ENCODE data around the gene MRPS31.
A peak's percentile ranks its signal among the peaks of the same experiment; 100 is the strongest.
"Not testable (repeated sequence)": the region's sequence is repeated elsewhere in the genome, so short reads cannot be mapped to it uniquely, and the experiment has no call there.

Gene MRPS31

DNA sequence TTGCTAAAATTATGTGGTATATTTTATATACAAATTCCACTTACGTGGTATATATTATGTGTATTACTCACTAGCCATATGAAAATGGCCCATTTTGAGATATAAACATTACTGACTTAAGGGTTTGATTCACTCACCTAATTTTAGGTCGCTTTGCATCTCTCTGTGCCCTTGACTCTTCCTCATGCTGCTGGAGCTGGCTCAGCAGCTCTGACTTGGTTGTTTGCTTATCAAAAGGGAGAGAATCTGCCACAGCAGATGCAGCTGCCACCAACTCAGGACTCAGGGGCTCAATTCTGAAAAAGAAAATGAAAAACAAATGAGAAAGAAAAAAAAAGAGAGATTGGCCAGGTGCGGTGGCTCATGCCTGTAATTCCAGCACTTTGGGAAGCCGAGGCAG lies 12.2 kb downstream of the MRPS31 start:
- DNase-seq, result no peak

DNA sequence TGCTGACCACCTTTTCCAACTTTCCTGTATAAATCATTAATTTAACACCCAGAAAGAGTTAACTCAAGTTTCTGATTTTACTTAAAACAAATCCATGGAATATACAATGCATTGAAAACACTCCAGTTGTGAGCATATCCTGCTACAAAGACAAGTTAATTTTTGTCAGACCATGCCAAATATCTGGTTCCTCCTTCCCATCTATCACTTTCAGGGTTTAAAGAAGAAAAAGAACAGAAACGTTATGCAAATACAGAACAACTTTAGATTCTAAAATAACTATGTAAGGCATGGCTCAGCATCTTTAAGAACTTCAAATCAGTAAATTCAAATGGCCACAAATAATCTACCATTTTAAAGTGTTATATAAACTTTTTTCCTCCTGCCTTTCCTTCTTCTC lies 14.9 kb downstream of the MRPS31 start:
- DNase-seq, result no peak

DNA sequence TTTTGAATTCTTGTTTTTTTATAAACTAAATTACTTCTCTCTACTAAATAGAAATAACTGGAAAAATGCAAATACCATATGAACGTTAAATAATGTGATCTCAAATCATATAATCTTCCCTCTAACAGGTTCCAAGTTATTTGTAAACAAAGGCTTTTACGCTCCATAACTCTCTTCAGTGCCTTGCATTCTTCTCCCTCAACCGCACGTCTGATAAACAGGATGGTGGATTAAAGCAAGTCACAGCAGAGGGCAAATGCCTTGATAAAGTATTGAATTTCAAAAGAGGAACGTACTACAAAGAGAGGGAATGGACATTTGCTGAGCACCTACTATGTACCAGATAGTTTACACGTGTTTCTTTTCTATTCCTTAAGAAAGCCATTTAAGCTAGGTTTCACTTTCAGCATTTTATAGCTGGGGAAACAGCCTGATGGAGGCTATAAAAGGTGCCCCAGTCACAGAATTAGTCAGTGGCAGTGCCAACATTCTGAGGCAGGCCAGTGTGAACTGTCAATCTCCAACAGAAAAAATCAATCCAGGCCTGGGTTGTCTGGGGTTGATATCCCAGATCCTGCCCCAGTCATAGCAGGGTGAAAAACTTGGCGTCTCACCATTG lies 15.8 kb downstream of the MRPS31 start:
- no peak for DNase-seq

DNA sequence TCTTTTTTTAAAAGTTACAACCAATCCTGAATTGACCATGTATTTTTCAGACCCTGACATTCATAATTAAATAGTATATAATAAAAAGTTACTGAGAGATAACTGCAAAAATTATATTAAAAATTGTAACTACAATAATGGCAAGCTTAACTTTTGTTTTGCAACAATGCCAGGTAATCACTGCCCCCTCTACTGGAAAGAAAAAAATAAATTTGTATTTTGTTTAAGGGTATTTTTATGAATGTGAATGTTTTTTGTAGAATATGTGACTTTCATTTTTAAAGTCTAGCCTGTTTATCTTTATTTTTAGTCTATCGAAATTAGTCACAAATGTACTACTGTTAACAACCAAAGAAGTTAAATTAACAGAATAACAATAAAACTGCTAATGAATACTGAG lies 21.7 kb downstream of the MRPS31 start:
- no peak for DNase-seq

DNA sequence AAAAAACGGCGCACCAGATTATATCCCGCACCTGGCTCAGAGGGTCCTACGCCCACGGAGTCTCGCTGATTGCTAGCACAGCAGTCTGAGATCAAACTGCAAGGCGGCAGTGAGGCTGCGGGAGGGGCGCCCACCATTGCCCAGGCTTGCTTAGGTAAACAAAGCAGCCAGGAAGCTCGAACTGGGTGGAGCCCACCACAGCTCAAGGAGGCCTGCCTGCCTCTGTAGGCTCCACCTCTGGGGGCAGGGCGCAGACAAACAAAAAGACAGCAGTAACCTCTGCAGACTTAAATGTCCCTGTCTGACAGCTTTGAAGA lies 35.8 kb downstream of the MRPS31 start:
- not testable (repeated sequence) for DNase-seq

DNA sequence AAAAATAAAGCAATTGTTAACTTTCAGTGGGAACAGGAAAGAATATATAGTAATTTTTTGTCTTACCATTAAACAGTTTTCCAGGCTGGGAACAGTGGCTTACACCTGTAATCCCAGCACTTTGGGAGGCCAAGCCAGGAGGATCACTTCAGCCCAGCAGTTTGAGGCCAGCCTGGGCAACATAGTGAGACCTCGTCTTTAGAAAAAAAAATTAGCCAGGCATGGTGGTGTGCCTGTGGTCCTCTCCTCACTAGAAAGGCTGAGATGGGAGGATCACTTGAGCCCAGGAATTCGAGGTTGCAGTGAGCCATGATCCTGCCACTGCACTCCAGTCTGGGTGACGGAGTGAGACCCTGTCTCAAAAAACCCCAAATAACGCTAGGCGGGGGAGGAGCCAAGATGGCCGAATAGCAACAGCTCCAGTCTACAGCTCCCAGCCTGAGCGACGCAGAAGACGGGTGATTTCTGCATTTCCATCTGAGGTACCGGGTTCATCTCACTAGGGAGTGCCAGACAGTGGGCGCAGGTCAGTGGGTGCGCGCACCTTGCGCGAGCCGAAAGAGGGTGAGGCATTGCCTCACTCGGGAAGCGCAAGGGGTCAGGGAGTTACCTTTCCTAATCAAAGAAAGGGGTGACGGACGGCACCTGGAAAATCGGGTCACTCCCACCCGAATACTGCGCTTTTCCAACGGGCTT lies 36.3 kb downstream of the MRPS31 start:
- not testable (repeated sequence) for DNase-seq

DNA sequence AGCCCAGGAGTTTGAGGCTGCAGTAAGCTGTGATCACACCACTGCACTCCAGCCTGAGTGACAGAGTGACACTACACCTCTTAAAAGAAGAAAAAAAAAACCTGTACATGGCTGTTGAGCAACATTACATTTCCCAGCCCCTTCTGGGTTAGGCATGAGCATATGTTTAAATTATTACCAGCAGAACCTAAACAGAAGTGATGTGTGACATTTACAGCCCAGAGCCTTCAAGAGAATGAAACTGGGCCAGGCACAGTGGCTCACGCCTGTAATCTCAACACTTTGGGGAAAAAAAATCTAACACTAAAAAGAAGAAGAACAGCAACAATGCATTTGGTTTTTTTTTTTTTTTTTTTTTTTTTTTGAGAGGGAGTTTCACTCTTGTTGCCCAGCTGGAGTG lies 38.3 kb downstream of the MRPS31 start:
- no peak for DNase-seq

DNA sequence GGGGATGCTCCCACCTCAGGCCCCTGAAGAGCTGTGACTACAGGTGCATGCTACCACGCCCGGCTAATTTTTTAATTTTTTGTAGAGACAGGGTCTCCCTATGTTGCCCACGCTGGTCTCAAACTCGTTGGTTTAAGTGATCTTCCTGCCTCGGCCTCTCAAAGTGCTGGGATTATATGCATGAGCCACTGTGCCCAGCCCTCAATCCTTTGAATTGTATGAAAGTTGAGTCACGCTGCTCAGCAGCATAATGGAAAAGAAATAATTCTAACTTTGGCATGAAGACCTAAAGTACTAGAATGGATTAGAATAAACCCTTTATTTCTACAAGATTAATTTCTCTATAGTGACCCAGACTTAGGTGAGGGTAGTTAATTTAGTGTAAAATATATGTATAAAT lies 42.4 kb downstream of the MRPS31 start:
- DNase-seq, result no peak

DNA sequence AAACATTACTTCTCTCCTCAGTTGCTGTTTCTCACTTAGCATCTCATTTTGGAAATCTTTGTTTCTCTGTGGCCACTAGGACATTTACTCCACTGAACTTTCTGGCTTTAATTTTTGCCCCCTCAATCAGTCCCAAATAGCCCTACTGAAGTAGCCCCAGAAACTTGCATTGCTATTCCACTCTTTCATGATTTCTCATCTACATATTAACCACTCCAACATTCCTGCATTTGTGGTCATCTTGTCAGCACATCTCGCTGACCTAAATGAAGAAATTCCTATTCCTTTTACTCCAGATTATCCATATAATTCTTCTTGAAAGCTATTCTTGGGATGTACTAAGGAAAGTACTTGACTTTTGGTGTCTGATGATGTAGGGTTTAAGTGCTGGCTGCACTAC lies 56.6 kb downstream of the MRPS31 start:
- DNase-seq, result not testable (repeated sequence)

DNA sequence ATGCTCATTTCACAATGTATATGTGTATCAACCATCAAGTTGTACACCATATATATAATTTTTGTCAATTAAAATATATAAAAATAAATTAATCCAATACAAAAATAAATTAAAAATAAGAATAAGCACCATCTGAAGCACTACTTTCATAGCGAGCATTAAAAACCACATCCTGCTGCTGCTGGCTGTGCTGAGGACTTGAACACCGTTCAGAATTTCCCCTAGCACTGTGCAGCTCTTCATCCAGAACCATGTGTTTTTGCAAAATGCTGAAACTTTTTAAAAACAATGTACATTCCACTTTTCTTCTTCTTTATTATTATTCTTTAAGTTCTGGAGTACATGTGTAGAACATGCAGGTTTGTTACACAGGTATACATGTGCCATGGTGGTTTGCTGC lies 64.6 kb downstream of the MRPS31 start:
- DNase-seq, result no peak

DNA sequence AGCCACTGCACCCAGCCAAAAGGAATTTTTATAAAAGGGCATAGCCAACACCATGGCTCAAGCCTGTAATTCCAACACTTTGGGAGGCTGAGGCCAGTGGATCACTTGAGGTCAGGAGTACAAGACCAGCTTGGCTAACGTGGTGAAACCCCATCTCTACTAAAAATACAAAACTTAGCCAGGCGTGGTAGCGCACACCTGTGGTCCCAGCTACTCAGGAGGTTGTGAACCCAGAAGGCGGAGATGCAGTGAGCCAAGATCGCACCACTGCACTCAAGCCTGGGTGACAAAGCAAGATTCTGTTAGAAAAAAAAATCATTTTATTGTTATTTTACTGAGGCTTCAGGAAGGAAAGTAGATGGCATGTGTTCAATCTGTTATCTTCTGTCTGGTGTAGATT lies 73.3 kb downstream of the MRPS31 start:
- no peak for DNase-seq

DNA sequence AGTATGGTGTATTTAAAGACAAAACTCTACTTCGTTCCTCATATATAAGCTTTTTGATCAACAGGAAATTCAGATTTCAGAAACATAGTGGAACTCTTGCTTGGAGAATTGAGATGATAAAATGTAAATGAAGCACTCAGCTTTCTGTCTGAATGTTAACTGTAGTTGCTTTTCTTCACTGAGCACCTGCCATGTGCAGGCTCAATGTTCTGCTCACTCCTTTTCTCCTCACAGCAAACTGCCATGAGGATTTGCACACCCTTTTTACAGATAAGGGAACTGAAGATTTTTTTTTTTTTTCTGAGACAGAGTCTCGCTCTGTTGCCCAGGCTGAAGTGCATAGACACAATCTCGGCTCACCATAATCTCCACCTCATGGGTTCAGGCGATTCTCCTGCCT lies 76.6 kb downstream of the MRPS31 start:
- no peak for DNase-seq

DNA sequence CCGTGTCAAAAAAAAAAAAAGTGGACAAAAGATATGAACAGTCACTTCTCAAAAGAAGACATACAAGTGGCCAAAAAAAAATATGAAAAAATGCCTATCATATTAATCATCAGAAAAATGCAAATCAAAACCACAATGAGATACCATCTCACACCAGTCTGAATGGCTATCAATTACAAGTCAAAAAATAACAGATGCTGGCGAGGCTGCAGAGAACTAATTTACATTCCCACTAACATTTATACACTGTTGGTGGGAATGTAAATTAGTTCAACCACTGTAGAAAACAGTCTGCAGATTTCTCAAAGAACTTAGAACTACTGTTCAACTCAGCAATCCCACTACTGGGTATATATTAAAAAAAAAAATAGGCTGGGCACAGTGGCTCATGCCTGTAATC lies 78.0 kb downstream of the MRPS31 start:
- DNase-seq, result peak; percentile 38

DNA sequence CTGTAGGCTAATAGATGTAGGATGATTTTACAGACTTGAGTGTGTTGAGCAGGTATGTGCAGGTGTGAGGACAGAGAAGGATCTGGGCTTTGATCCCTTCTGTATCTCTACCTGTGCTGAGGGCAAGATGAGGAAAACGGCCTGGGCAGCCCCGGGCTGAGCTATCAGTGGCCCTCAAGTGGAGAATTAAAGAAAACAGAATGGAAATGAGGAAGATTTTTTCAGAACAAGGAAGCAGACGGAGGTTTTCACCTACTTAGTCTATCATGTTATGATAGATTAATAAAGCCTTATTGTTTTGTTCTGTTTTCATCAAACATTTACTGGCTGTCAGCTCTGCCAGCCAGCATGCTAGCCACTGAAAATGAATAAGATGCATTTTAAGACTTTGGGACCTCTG lies 82.2 kb downstream of the MRPS31 start:
- no peak for DNase-seq

DNA sequence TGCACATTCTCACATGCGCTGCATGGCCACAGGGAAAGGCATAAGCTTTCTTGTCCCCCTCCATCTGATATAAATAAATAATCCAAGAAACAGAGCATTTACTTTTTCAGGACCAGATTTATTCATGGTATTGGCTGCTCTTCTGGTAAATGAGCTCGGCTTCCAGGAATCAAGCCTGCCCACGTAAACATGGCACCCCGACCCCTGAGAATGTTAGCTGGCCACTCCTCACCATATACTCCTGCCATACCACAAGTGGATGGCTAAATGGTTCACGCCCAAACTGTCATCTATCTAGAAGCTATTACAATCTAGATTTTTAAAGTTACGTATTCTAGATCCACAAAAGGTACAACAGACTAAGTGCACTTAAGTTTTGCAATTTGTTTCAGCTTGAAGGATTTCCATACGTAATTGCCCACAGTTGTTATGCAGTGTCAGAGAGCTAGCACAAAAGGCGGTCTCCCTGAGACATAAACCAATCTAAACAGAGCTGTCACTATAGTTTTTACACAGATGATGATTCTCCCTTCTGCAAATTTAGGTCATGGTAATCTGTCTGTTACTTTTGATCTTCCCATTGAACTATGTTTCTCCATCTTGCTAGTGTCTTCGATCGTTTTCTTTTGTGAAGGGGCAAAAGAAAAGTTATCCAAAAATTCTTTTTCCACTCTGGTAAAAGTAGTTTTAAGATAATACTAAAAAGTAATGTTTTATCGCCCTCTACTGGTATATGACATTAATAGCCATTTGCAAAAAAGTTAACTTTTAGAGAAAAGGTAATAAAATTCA lies 88.3 kb downstream of the MRPS31 start:
- peak; percentile 22 for DNase-seq

DNA sequence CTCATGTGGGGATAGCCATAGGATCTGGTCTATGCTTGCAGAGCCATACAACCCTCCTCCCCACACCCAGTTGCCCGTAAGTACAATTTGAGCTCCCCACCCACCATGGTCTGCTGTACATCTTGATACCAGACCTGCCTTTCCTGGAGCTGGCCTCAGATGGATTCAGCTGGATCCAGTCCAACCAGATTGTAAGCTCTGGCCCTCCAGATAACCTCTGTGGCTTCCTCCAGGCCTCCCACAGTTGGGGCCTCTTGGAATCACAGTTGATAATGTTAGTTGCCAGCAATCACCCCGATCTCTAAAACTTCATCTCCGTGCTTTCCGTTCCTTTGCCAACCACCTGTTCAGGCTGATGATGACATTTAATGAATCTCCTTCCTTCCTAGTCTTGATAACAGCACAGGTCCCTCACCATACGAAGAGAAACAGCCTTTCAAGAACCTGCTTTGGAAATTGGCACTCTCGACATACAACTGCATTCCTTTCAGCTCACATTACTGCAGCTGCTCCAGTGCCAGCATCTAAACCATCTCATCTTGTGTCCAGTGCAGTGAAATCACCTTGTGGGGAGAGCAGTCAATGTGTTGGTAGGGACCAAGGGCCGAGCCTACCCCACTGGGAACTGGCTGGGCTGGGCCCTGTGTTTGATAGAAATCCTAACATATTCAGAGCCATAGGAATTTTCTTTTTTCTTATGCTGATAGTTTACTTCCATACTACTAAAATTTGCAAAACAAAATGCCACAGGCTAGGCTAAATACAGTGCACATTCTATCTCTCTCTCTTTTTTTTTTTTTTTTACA lies 89.4 kb downstream of the MRPS31 start:
- no peak for DNase-seq

DNA sequence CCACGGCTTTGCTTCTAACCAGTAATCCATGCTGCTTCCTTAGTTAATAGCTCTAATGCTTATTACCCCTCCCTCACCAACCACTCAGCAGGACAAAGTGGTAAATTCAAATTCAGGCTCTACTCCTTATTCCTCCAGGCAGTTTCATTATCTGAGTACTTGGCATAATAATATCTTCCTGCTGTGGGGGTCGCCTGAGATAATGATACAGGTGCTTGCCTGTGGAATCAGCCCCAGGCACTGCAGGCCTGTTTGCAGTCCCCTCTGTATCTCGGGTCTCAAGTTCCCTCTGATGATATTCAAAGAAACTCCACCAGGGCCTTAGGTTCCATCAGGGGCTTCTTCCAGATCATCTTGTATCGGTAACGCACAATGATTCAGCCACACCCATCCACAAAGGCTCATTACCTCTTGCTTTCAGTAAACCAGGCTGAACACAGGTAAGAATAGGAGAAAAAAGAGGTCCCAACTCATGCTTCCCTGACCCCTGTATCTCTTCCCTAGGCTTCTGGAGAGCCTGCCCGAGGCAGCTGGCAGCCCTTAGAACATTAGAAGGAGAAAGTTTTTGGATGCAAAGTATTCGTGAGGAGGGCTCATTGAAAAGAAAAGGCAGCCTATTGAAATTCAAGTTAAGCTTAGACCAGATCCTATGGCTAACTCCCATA lies 90.2 kb downstream of the MRPS31 start:
- DNase-seq, result no peak

DNA sequence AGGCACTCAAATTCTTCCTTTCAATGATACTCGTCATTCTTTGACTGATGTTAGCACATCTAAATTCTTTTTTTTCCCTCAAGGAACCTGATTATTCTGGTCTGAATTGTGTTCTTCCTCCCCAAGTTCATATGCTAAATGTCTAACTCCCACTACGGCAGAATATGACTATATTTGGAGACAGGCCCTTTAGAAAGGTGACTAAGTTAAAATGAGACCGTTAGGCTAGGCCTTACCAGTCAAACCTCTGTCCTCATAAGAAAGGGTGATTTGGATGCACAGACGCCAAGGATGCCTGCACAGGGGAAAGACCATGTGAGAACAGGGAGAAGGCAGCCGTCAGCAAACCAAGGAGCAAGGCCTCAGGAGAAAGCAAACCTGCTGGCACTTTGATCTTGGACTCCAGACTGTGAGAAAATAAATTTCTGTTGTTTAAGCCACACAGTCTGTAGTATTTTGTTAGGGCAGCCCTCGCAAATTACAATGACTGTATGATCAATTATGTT lies 91.5 kb downstream of the MRPS31 start:
- DNase-seq, result no peak
